Measurements from ENCODE around the gene SRPK3. TPM values are rescaled to one million over a fixed set of nuclear protein-coding genes. Genes with fewer than 3 reads are reported as not detected.

Gene SRPK3
- total RNA-seq, 1 donor from 2014 or later = 54.7 TPM

GRCh38 chrX:153824348-153824747 is 43.5 kb downstream of the SRPK3 start:
- intact Hi-C loops (cut with DNase I) = no loop called here
- no peak for DNase-seq (ENCODE audit: low spot score)

DNA sequence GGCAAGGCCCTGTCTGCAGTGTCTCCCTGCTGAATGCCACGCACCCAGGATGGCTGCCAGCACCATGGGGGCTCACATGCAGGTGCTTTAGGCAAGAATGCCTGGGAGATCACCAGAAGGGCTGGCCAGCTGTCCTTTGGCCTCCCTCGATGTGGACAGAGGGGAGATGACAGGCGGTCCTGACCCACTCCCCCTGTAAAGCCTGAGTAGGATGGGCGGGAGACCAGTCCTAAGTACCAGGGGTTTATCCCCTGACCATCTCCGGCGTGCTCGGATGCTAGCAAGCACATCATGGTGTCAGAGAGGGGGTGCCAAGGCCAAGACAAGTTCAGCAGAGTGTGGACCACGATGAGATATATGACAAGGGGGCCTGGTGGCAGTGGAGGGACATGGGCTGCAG is 44.2 kb downstream of the SRPK3 start:
- DNase-seq (ENCODE audit: low spot score) = no peak
- intact Hi-C loops (cut with DNase I) = no loop called here

DNA sequence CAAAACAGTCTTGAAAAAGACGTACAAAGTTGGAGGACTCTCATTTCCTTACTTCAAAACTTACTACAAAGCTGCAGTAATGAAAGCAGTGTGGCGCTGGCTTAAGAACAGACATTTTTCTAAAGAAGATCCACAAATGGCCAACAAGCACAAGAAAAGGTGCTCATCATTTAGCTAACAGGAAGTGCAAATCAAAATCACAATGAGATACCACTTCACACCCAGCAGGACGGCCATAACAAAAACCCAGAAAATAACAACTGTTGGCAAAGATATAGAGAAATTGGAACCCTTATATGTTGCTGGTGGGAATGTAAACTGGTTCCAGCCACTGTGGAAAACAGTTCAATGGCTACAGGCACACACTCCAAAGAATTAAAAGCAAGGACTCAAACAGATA is 46.2 kb downstream of the SRPK3 start:
- intact Hi-C loops (cut with DNase I) = no loop called here
- no peak for DNase-seq (ENCODE audit: low spot score)

GRCh38 chrX:153827903-153828302 is 47.1 kb downstream of the SRPK3 start:
- intact Hi-C loops (cut with DNase I) = no loop called here
- no peak for DNase-seq (ENCODE audit: low spot score)

DNA sequence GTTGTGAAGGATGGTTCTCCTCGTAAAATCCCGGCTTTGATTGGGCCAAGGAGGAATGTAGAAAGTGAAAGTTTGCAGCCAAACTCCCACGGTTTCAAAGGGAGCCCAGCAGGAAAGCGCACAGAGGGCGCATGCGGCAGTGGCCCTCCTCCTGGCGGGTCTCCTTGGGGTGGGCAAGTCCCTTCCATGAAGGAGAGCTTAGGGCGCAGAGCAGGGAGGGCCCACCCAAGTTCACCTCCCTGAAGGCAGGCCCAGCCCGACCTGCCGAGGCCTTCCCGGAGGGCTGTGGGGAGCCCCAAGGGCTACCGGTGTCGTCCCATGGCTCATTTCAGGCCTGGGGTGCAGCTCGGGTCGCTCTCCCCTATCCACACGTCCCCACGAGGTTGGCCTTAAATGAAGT is 47.5 kb downstream of the SRPK3 start:
- no peak for DNase-seq (ENCODE audit: low spot score)
- intact Hi-C loops (cut with DNase I) = no loop called here

- no peak for DNase-seq (ENCODE audit: low spot score)
- intact Hi-C loops (cut with DNase I) = no loop called here
Measured at GRCh38 chrX:153828723-153829548, 48.1 kb downstream of the SRPK3 start.

- intact Hi-C loops (cut with DNase I) = no loop called here
- no peak for DNase-seq (ENCODE audit: low spot score)
Measured at GRCh38 chrX:153829549-153829798, 48.6 kb downstream of the SRPK3 start.

GRCh38 chrX:153829799-153830639 is 49.2 kb downstream of the SRPK3 start, which contains the start of gene PDZD4:
Gene PDZD4 (minus strand): TSS chrX:153830544. CDS start chrX:153830298, 246 bp downstream.
- intact Hi-C loops (cut with DNase I) = no loop called here
- DNase-seq (ENCODE audit: low spot score) = no peak

GRCh38 chrX:153830640-153831428 is 50.0 kb downstream of the SRPK3 start:
- intact Hi-C loops (cut with DNase I) = no loop called here
- DNase-seq (ENCODE audit: low spot score) = no peak

- intact Hi-C loops (cut with DNase I) = no loop called here
- DNase-seq (ENCODE audit: low spot score) = no peak
Measured at GRCh38 chrX:153831429-153832150, 50.7 kb downstream of the SRPK3 start.

- intact Hi-C loops (cut with DNase I) = no loop called here
- no peak for DNase-seq (ENCODE audit: low spot score)
Measured at GRCh38 chrX:153832728-153833127, 51.9 kb downstream of the SRPK3 start.

Other genes with a start within 250 kb of the SRPK3 start
- gene CCNQ, start 181.9 kb upstream of the SRPK3 start, total RNA-seq = 23.3 TPM
- not detected for gene DUSP9, start 133.8 kb upstream of the SRPK3 start, total RNA-seq
- gene PNCK, start 107.2 kb upstream of the SRPK3 start, total RNA-seq = 7.6 TPM
- gene SLC6A8, start 93.1 kb upstream of the SRPK3 start, total RNA-seq = 144 TPM
- 98.0 TPM for gene BCAP31, start 56.7 kb upstream of the SRPK3 start, total RNA-seq
- 15.1 TPM for gene ABCD1, start 56.2 kb upstream of the SRPK3 start, total RNA-seq
- gene PLXNB3, start 16.8 kb upstream of the SRPK3 start, total RNA-seq = 7.6 TPM
- gene IDH3G, start 13.3 kb downstream of the SRPK3 start, total RNA-seq = 68.5 TPM
- gene SSR4, start 13.6 kb downstream of the SRPK3 start, total RNA-seq = 140 TPM
- 4.1 TPM for gene PDZD4, start 49.5 kb downstream of the SRPK3 start, total RNA-seq
- 1.5 TPM for gene L1CAM, start 105.1 kb downstream of the SRPK3 start, total RNA-seq
- gene AVPR2, start 123.6 kb downstream of the SRPK3 start, total RNA-seq = 3.3 TPM
- 22.9 TPM for gene ARHGAP4, start 145.2 kb downstream of the SRPK3 start, total RNA-seq
- 87.2 TPM for gene NAA10, start 154.0 kb downstream of the SRPK3 start, total RNA-seq
- 8.6 TPM for gene RENBP, start 163.6 kb downstream of the SRPK3 start, total RNA-seq
- 39.5 TPM for gene HCFC1, start 190.8 kb downstream of the SRPK3 start, total RNA-seq
- gene TMEM187, start 191.7 kb downstream of the SRPK3 start, total RNA-seq = 10.6 TPM
- 30.6 TPM for gene IRAK1, start 238.9 kb downstream of the SRPK3 start, total RNA-seq

Measured in cardiac septum (tissue), 1 donor.